ENCODE results near the gene TOM1L1. TPM values are rescaled to one million over a fixed set of nuclear protein-coding genes. Genes with fewer than 3 reads are reported as not detected.
A peak's percentile ranks its signal among the peaks of the same experiment; 100 is the strongest.

Gene TOM1L1
- total and polyA plus RNA-seq, 2 donors (not counting 1 experiment from before 2014, with no cell fraction given): 34.5 to 34.7 TPM

GRCh38 chr17:54899721-54900456, 763 bp upstream of the TOM1L1 start:
- DNase-seq (ENCODE audit: low read depth in 2 of 2): no peak
- H3K27me3 ChIP-seq (ENCODE audit: control insufficient read depth, insufficient read depth, low read length): peaks cover 9% of the 10 kb centered on the region
- H3K27ac ChIP-seq (ENCODE audit: insufficient read depth, low read length): no peak overlapping the region
- no peak overlapping the region for H3K9ac ChIP-seq (ENCODE audit: insufficient read depth, low read length)
- no peaks in the 10 kb centered on the region for H3K36me3 ChIP-seq (ENCODE audit: control insufficient read depth, insufficient read depth, low read length)
- H3K79me2 ChIP-seq (ENCODE audit: control insufficient read depth, insufficient read depth, low read length): no peaks in the 10 kb centered on the region
- no peaks in the 10 kb centered on the region for H3K9me3 ChIP-seq (ENCODE audit: control insufficient read depth, insufficient read depth, low read depth, low read length)
- H3K4me3 ChIP-seq (replicated peaks in 1 of 4; ENCODE audit: control extremely low read depth in 1 of 4, insufficient read depth in 1 of 4, low read depth in 3 of 4, low read length in 4 of 4): peak overlapping the region; percentile 2 to 78 (median 70)
- no peak overlapping the region for H2AFZ ChIP-seq (ENCODE audit: low read length)
- H3K4me1 ChIP-seq (ENCODE audit: control insufficient read depth, extremely low read depth, insufficient read depth, low read length): peaks cover 2% of the 10 kb centered on the region
- no peaks in the 10 kb centered on the region for H4K20me1 ChIP-seq (ENCODE audit: control insufficient read depth, extremely low read depth, insufficient read depth, low read length)
- no peak for TF ChIP-seq EZH2 (IDR thresholded peaks at IDR 0.05; ENCODE audit: low read length, missing control alignments)
- H3K4me2 ChIP-seq (ENCODE audit: extremely low read depth, insufficient read depth, low read length): peak overlapping the region; percentile 84

GRCh38 chr17:54901230-54901822, 674 bp downstream of the TOM1L1 start:
- Histone ChIP-seq H3K27me3 (ENCODE audit: control insufficient read depth, insufficient read depth, low read length) (peaks cover 6% of the 10 kb centered on the region), H2AFZ (ENCODE audit: low read length) (peak overlapping the region; percentile 90), H3K4me3 (replicated peaks in 1 of 4; ENCODE audit: control extremely low read depth in 1 of 4, insufficient read depth in 1 of 4, low read depth in 3 of 4, low read length in 4 of 4) (peak overlapping the region; percentile 66 to 78 (median 74)), H3K36me3 (ENCODE audit: control insufficient read depth, insufficient read depth, low read length) (no peaks in the 10 kb centered on the region), H3K4me1 (ENCODE audit: control insufficient read depth, extremely low read depth, insufficient read depth, low read length) (peaks cover 2% of the 10 kb centered on the region), H3K9me3 (ENCODE audit: control insufficient read depth, insufficient read depth, low read depth, low read length) (no peaks in the 10 kb centered on the region), H3K79me2 (ENCODE audit: control insufficient read depth, insufficient read depth, low read length) (no peaks in the 10 kb centered on the region), H3K9ac (ENCODE audit: insufficient read depth, low read length) (peak overlapping the region; percentile 65), H4K20me1 (ENCODE audit: control insufficient read depth, extremely low read depth, insufficient read depth, low read length) (no peaks in the 10 kb centered on the region), H3K4me2 (ENCODE audit: extremely low read depth, insufficient read depth, low read length) (peak overlapping the region; percentile 84), H3K27ac (ENCODE audit: insufficient read depth, low read length) (no peak overlapping the region)
- TF ChIP-seq CTCF (conservative IDR thresholded peaks at IDR 0.05 in 1 of 2, IDR thresholded peaks at IDR 0.05 in 1 of 2; ENCODE audit: low read depth in 1 of 2, low read length in 2 of 2) (no peak), EZH2 (IDR thresholded peaks at IDR 0.05; ENCODE audit: low read length, missing control alignments) (no peak)
- DNase-seq (ENCODE audit: low read depth in 2 of 2): peak; percentile 35 to 68

GRCh38 chr17:54902017-54902416, 1.4 kb downstream of the TOM1L1 start:
- H2AFZ ChIP-seq (ENCODE audit: low read length): no peak overlapping the region
- peaks cover 2% of the 10 kb centered on the region for H3K4me1 ChIP-seq (ENCODE audit: control insufficient read depth, extremely low read depth, insufficient read depth, low read length)
- H3K36me3 ChIP-seq (ENCODE audit: control insufficient read depth, insufficient read depth, low read length): no peaks in the 10 kb centered on the region
- peaks cover 6% of the 10 kb centered on the region for H3K27me3 ChIP-seq (ENCODE audit: control insufficient read depth, insufficient read depth, low read length)
- no peak overlapping the region for H3K4me3 ChIP-seq (replicated peaks in 1 of 4; ENCODE audit: control extremely low read depth in 1 of 4, insufficient read depth in 1 of 4, low read depth in 3 of 4, low read length in 4 of 4)
- no peaks in the 10 kb centered on the region for H3K9me3 ChIP-seq (ENCODE audit: control insufficient read depth, insufficient read depth, low read depth, low read length)
- H3K4me2 ChIP-seq (ENCODE audit: extremely low read depth, insufficient read depth, low read length): no peak overlapping the region
- H3K9ac ChIP-seq (ENCODE audit: insufficient read depth, low read length): no peak overlapping the region
- no peaks in the 10 kb centered on the region for H4K20me1 ChIP-seq (ENCODE audit: control insufficient read depth, extremely low read depth, insufficient read depth, low read length)
- DNase-seq (ENCODE audit: low read depth in 2 of 2): no peak
- no peak overlapping the region for H3K27ac ChIP-seq (ENCODE audit: insufficient read depth, low read length)
- H3K79me2 ChIP-seq (ENCODE audit: control insufficient read depth, insufficient read depth, low read length): no peaks in the 10 kb centered on the region
- no peak for TF ChIP-seq EZH2 (IDR thresholded peaks at IDR 0.05; ENCODE audit: low read length, missing control alignments)
- TF ChIP-seq CTCF (conservative IDR thresholded peaks at IDR 0.05 in 1 of 2, IDR thresholded peaks at IDR 0.05 in 1 of 2; ENCODE audit: low read depth in 1 of 2, low read length in 2 of 2): no peak
